Transverse colon (tissue), 4 donors: ENCODE results near the gene DCAF12.

Experiments
- CTCF ChIP-seq, 5 experiments: fragments of 200-600 bp in 3 of 5; fragments of 450-650 bp in 2 of 5; sonication (generic) in 3 of 5; IDR thresholded peaks; 1 replicate in 2 of 5; 2 replicates in 3 of 5; pipeline ENCODE4 v1.5.1; 2016 to 2017; ENCODE audit warnings: antibody characterized with exemption in 5 of 5, inconsistent platforms in 3 of 5, mild to moderate bottlenecking in 2 of 5, moderate library complexity in 1 of 5
- EP300 ChIP-seq: sonication (generic); formaldehyde crosslinking; IDR thresholded peaks from one replicate; pipeline ENCODE4 v1.6.1; 2017; ENCODE audit warnings: antibody characterized with exemption, low read depth
- POLR2A ChIP-seq: fragments of 450-650 bp; IDR thresholded peaks from one replicate; pipeline ENCODE4 v1.6.1; 2016; ENCODE audit warnings: antibody characterized with exemption, mild to moderate bottlenecking, moderate library complexity
- POLR2AphosphoS5 ChIP-seq, 3 donors: sonication (generic); formaldehyde crosslinking; IDR thresholded peaks; one replicate each; pipeline ENCODE4 v1.6.1; 2016; ENCODE audit warnings: antibody characterized with exemption in 3 of 3

- no peak for TF ChIP-seq POLR2AphosphoS5 (IDR thresholded peaks at IDR 0.05)
- no peak for TF ChIP-seq CTCF (IDR thresholded peaks at IDR 0.05)
- TF ChIP-seq POLR2A: no peak
- no peak for TF ChIP-seq EP300
These were observed 31.9 kb upstream of the DCAF12 start for GRCh38 chr9:34158362-34158869.
